Mammary epithelial cell (primary cell): ENCODE data around the gene RBP3.

Experiments
- CTCF ChIP-seq, 2 donors: IDR thresholded peaks in 1 of 2; conservative IDR thresholded peaks in 1 of 2; 2 replicates each; pipeline ENCODE4 v1.5.1; 2011 to 2012; ENCODE audit warnings: inconsistent platforms in 2 of 2, low read length in 2 of 2, mild to moderate bottlenecking in 2 of 2, control low read depth in 1 of 2, low read depth in 1 of 2; ENCODE audit not compliant: insufficient read depth in 1 of 2; ENCODE audit errors: extremely low read depth in 1 of 2
- EZH2 ChIP-seq: IDR thresholded peaks from 2 replicates; pipeline ENCODE4 v1.6.1; 2012; ENCODE audit warnings: low read length, inconsistent platforms, borderline replicate concordance

- TF ChIP-seq CTCF (conservative IDR thresholded peaks at IDR 0.05 in 1 of 2, IDR thresholded peaks at IDR 0.05 in 1 of 2; ENCODE audit: extremely low read depth in 1 of 2, insufficient read depth in 1 of 2, low read depth in 1 of 2, low read length in 2 of 2) (no peak), EZH2 (no peak)
Observed at GRCh38 chr10:47357131-47357582, 9.0 kb downstream of the RBP3 start.
